AG04450 (cell line): ENCODE results near the gene GRB7. TPM values are rescaled to one million over a fixed set of nuclear protein-coding genes. Genes with fewer than 3 reads are reported as not detected.

Experiments used
- CTCF ChIA-PET: fragments of 300-600, 350-600 bp; formaldehyde crosslinking; extraction: SDS; loops from one replicate; lab custom pipeline; 2022; ENCODE audit warnings: antibody characterized with exemption, inconsistent platforms; lab: Charles Lee
- POLR2A ChIA-PET: fragments of 350-600 bp; formaldehyde crosslinking; extraction: SDS; loops from one replicate; lab custom pipeline; 2021; ENCODE audit warnings: antibody characterized with exemption, inconsistent platforms; lab: Yijun Ruan, JAX
- DNase-seq: peaks from one replicate; pipeline ENCODE4 v3.0.0-alpha.2; 2011; ENCODE audit warnings: low read depth, low spot score
- H3K27ac ChIP-seq: one replicate; pipeline ENCODE4 v1.5.1; 2012; ENCODE audit warnings: low read depth, low read length, control low read depth
- H3K27me3 ChIP-seq: one replicate; pipeline ENCODE4 v1.6.0; 2012; ENCODE audit warnings: low read length; ENCODE audit not compliant: control insufficient read depth, insufficient read depth
- H3K4me3 ChIP-seq: 2 replicates; pipeline ENCODE4 v1.5.1; 2011; ENCODE audit warnings: mild to moderate bottlenecking, low read depth, low read length, control low read depth
- H3K9me3 ChIP-seq: 2 replicates; pipeline ENCODE4 v1.5.1; 2012; ENCODE audit warnings: low read length; ENCODE audit not compliant: control insufficient read depth, insufficient read depth
- polyA plus RNA-seq: library from polyadenylated mRNA; depleted of rRNA; stranded (reverse); fragments of >200 nt; gene quantifications from 2 replicates; pipeline ENCODE4 v1.2.3, GENCODE V29; 2011
- TF ChIP-seq, protein P1 (sequence below): IDR thresholded peaks from 2 replicates; pipeline ENCODE4 v1.5.1; 2011; ENCODE audit warnings: low read depth, low read length, control low read depth, inconsistent platforms

The GRB7 gene
- polyA plus RNA-seq, 1 experiment: 0.05 TPM

DNA sequence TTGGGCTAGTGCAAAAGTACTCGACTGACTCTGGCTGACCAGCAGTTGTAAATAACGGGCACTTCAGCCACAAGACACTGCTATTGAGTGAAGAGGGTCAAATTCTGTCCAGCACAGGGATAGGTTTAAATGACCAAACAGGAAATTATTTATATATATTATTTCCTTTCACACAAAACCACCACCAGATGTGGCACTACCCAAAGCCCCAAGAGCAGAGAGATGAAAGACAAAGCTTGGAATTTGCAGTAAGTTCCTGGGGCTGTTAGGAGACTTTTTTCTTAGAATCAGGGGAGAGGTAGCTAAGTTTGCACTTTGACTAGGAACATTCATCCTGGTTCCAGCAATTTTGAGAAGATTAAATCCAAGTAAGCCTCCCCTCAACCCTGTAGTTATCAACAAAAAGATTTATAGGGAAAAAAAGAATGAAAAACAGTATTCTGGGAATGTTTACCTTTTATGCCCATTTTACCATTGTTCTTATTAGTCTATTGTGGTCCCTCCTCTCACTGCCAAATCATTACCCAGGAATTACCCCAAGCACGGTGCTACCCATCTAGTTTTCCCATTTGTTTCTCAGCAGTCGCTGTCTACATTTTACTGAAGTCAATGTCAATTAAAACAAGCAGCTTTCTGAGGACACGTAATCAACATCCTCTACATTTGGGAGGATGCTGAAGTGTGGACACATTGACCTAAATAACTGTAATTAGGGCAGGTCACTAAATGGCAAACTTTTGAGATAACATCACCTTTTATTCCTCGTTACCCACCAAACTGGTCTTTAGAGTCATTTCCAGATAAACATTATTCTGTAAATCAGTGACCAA, 43.5 kb downstream of the GRB7 start:
- CTCF ChIA-PET: interaction anchor here (1.0 kb wide), 1 partner anchor 159 kb away, joined by 3 read pairs; no protein-coding TSS in a partner anchor
- peaks cover 50% of the 10 kb centered on the region for H3K27me3 ChIP-seq
- POLR2A ChIA-PET: no interaction called here
- no peak for DNase-seq
- no peak overlapping the region for H3K4me3 ChIP-seq
- H3K27ac ChIP-seq: no peak overlapping the region
- TF ChIP-seq, protein P1, sequence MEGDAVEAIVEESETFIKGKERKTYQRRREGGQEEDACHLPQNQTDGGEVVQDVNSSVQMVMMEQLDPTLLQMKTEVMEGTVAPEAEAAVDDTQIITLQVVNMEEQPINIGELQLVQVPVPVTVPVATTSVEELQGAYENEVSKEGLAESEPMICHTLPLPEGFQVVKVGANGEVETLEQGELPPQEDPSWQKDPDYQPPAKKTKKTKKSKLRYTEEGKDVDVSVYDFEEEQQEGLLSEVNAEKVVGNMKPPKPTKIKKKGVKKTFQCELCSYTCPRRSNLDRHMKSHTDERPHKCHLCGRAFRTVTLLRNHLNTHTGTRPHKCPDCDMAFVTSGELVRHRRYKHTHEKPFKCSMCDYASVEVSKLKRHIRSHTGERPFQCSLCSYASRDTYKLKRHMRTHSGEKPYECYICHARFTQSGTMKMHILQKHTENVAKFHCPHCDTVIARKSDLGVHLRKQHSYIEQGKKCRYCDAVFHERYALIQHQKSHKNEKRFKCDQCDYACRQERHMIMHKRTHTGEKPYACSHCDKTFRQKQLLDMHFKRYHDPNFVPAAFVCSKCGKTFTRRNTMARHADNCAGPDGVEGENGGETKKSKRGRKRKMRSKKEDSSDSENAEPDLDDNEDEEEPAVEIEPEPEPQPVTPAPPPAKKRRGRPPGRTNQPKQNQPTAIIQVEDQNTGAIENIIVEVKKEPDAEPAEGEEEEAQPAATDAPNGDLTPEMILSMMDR: no peak
- H3K9me3 ChIP-seq: no peaks in the 10 kb centered on the region

DNA sequence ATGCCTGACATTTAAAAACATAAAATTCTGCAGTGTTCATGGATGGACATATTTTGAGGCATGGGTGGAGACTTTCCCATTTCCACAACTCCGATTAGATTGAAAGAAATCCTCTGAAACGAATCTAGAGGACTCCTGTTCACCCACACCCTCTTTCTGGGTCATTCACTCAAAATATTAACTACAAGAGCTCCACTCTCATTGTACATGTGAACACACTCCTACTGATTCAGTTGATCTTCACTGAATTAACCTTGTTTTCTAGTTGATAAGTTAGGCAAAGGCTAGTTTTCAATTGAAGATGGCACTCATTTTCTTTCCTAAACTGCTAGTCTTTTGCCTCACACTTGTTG, 44.1 kb downstream of the GRB7 start:
- Histone ChIP-seq H3K4me3 (no peak overlapping the region), H3K27me3 (peaks cover 53% of the 10 kb centered on the region), H3K9me3 (no peaks in the 10 kb centered on the region), H3K27ac (no peak overlapping the region)
- ChIA-PET CTCF (interaction anchor here (1.0 kb wide), 1 partner anchor 160 kb away, joined by 3 read pairs; no protein-coding TSS in a partner anchor), POLR2A (no interaction called here)
- TF ChIP-seq, protein P1: no peak
- DNase-seq: no peak

DNA sequence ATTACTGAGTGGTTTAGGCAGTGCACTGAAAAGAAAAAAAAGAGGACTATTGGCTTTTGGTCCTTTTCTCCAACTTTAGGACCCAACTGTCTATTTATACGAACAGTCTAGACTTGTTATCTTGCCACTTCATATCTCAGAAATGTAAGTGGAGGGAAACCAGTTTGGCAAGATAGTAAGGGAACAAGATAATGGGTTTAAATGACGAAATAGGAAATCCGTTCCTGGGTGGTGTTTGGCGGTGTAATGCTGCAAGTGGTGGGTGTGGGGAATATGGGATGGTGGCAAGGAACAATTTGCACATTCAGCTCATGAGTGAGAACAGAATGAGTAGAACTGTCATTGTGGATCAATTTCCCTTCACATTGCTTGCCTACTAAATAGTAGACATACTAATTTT, 44.7 kb downstream of the GRB7 start:
- POLR2A ChIA-PET: no interaction called here
- Histone ChIP-seq H3K9me3 (no peaks in the 10 kb centered on the region), H3K27me3 (peaks cover 54% of the 10 kb centered on the region), H3K27ac (no peak overlapping the region), H3K4me3 (no peak overlapping the region)
- CTCF ChIA-PET: no interaction called here
- TF ChIP-seq, protein P1: no peak
- DNase-seq: no peak

DNA sequence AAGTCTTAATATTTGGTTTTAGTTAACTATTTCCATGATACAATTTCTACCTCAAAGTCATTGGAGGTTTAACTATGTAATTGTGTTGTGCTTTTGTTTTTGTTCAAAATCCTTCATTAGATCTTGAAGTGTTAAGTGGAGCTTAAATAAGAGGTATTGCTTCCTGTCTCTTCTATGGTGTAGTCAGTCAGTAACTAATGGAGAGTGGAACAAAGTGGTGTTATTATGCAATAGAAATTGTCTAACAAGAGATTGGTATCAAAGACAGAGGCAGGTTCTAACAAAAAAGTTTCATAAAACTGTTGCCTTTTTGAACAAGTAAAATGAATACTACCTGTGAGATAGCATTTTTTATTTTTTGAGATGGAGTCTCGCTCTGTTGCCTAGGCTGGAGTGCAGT, 45.2 kb downstream of the GRB7 start:
- Histone ChIP-seq H3K4me3 (no peak overlapping the region), H3K27ac (no peak overlapping the region), H3K27me3 (peaks cover 50% of the 10 kb centered on the region), H3K9me3 (no peaks in the 10 kb centered on the region)
- DNase-seq: no peak
- POLR2A ChIA-PET: no interaction called here
- CTCF ChIA-PET: no interaction called here
- TF ChIP-seq, protein P1: no peak

DNA sequence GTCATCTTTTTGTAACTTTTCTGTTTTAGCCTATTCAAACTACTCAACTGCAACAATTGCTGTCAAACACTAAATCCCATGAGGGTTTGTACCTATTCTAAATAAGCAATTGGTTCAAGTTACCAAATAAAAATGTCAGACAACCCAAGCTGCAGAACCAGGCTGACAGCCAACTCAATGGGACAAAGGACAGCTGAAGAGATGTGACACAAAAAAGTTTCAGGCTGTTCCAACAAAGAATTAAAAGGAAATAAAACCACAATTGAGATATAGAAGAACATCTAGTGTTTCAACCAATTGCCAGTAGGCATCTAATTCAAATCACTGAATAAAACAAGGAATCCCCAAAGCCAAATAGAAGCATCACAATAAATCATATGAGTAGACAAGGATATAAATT, 49.3 kb downstream of the GRB7 start:
- POLR2A ChIA-PET: no interaction called here
- DNase-seq: no peak
- Histone ChIP-seq H3K4me3 (no peak overlapping the region), H3K27me3 (peaks cover 39% of the 10 kb centered on the region), H3K27ac (no peak overlapping the region), H3K9me3 (no peaks in the 10 kb centered on the region)
- TF ChIP-seq, protein P1: no peak
- CTCF ChIA-PET: no interaction called here
